Endodermal cell (in vitro differentiated cells): ENCODE results near the gene STK26. TPM values are rescaled to one million over a fixed set of nuclear protein-coding genes. Genes with fewer than 3 reads are reported as not detected.

Experiments used
- DNase-seq: peaks from one replicate; pipeline ENCODE4 v3.0.0-alpha.2; 2017
- H3K27ac ChIP-seq: 2 replicates; pipeline ENCODE4 v1.5.1; 2013; ENCODE audit warnings: mild to moderate bottlenecking, low read depth, low read length, moderate library complexity
- H3K27me3 ChIP-seq: 2 replicates; pipeline ENCODE4 v1.6.1; 2013; ENCODE audit warnings: mild to moderate bottlenecking, low read length, moderate library complexity; ENCODE audit not compliant: insufficient read depth, control insufficient read depth, poor library complexity, severe bottlenecking
- H3K36me3 ChIP-seq: 2 replicates; pipeline ENCODE4 v1.7.0; 2013; ENCODE audit warnings: mild to moderate bottlenecking, low read length, moderate library complexity; ENCODE audit not compliant: control insufficient read depth, insufficient read depth
- H3K4me1 ChIP-seq: one replicate; pipeline ENCODE4 v1.7.0; 2013; ENCODE audit warnings: low read length; ENCODE audit not compliant: control insufficient read depth, insufficient read depth
- H3K4me3 ChIP-seq: 2 replicates; pipeline ENCODE4 v1.5.1; 2013; ENCODE audit warnings: mild to moderate bottlenecking, low read length, moderate library complexity
- H3K9ac ChIP-seq: 2 replicates; pipeline ENCODE4 v1.6.1; 2013; ENCODE audit warnings: mild to moderate bottlenecking, low read length, moderate library complexity; ENCODE audit not compliant: poor library complexity, severe bottlenecking; ENCODE audit errors: extremely low read depth
- H3K9me3 ChIP-seq: 2 replicates; pipeline ENCODE4 v1.6.1; 2013; ENCODE audit warnings: mild to moderate bottlenecking, low read length, moderate library complexity; ENCODE audit not compliant: control insufficient read depth
- H3K27ac Mint-ChIP-seq: 2 replicates; pipeline ENCODE4 v1.8.0; 2020; ENCODE audit warnings: mixed read lengths
- H3K27me3 Mint-ChIP-seq: 2 replicates; pipeline ENCODE4 v1.8.0; 2021; ENCODE audit warnings: mild to moderate bottlenecking, mixed read lengths; ENCODE audit not compliant: insufficient read depth
- H3K36me3 Mint-ChIP-seq: 2 replicates; pipeline ENCODE4 v1.8.0; 2020; ENCODE audit warnings: low read depth, mixed read lengths
- H3K4me1 Mint-ChIP-seq: 2 replicates; pipeline ENCODE4 v1.8.0; 2020; ENCODE audit warnings: mixed read lengths
- H3K4me3 Mint-ChIP-seq: 2 replicates; pipeline ENCODE4 v1.8.0; 2020; ENCODE audit warnings: mild to moderate bottlenecking, moderate library complexity, mixed read lengths
- H3K9me3 Mint-ChIP-seq: 2 replicates; pipeline ENCODE4 v1.8.0; 2020; ENCODE audit warnings: mild to moderate bottlenecking, mixed read lengths
- CTCF ChIP-seq: fragments of 200-600 bp; sonication (generic); conservative IDR thresholded peaks from 2 replicates; pipeline ENCODE4 v1.5.0; 2021; ENCODE audit warnings: antibody characterized with exemption, mild to moderate bottlenecking
- WGBS, 2 experiments: methylation state at CpG; one replicate each; pipeline versions ENCODE4 v1.1.5 to v1.1.7; 2013; ENCODE audit warnings: missing lambda C conversion rate in 2 of 2, mixed read lengths in 1 of 2; ENCODE audit not compliant: insufficient coverage in 1 of 2, insufficient read length in 1 of 2; 5-methylcytosine and 5-hydroxymethylcytosine counted together
- total RNA-seq, 2 donors: library from RNA; stranded (reverse); fragmentation: NEBNext Ultra II Directional in 1 of 2; extraction: Animal tissue kit (Norgen Biotek cat#: 25700) in 1 of 2; gene quantifications; 2 replicates in 1 of 2; 3 replicates in 1 of 2; pipeline ENCODE4 v1.2.1, GENCODE V29; 2021

Gene STK26
- total RNA-seq, 2 donors from 2014 or later = 105 to 140 TPM

- TF ChIP-seq CTCF = no peak
- Mint-ChIP-seq H3K36me3 (peaks cover 36% of the 10 kb centered on the region), H3K27ac (no peak overlapping the region), H3K4me1 (peaks cover 9% of the 10 kb centered on the region), H3K27me3 (no peaks in the 10 kb centered on the region), H3K9me3 (no peaks in the 10 kb centered on the region), H3K4me3 (no peak overlapping the region)
- H3K9me3 ChIP-seq = no peaks in the 10 kb centered on the region
- no peak overlapping the region for H3K27ac ChIP-seq
- no peak overlapping the region for H3K4me3 ChIP-seq
- no peaks in the 10 kb centered on the region for H3K27me3 ChIP-seq
- DNase-seq = no peak
- H3K9ac ChIP-seq = no peak overlapping the region
- 88% methylated on average over 1 of the region's 2 CpGs; no CpG with 5 or more reads in 1 of the 2 experiments for WGBS, 2 experiments
- no peaks in the 10 kb centered on the region for H3K4me1 ChIP-seq
- H3K36me3 ChIP-seq = peaks cover 51% of the 10 kb centered on the region
Measured at GRCh38 chrX:132059973-132060540, 37.0 kb downstream of the STK26 start.

- peaks cover 35% of the 10 kb centered on the region for H3K36me3 Mint-ChIP-seq
- H3K4me3 Mint-ChIP-seq = no peak overlapping the region
- no peak for TF ChIP-seq CTCF
- peaks cover 61% of the 10 kb centered on the region for H3K36me3 ChIP-seq
- no peaks in the 10 kb centered on the region for H3K27me3 ChIP-seq
- no peaks in the 10 kb centered on the region for H3K27me3 Mint-ChIP-seq
- H3K9ac ChIP-seq = no peak overlapping the region
- DNase-seq = no peak
- WGBS, 2 experiments = 86% methylated on average over 1 of the region's 3 CpGs; no CpG with 5 or more reads in 1 of the 2 experiments
- H3K9me3 Mint-ChIP-seq = no peaks in the 10 kb centered on the region
- H3K27ac ChIP-seq = no peak overlapping the region
- peaks cover 17% of the 10 kb centered on the region for H3K4me1 Mint-ChIP-seq
- no peaks in the 10 kb centered on the region for H3K4me1 ChIP-seq
- H3K27ac Mint-ChIP-seq = no peak overlapping the region
- H3K9me3 ChIP-seq = no peaks in the 10 kb centered on the region
- H3K4me3 ChIP-seq = no peak overlapping the region
Measured at GRCh38 chrX:132063334-132063733, 40.2 kb downstream of the STK26 start.

GRCh38 chrX:132063862-132064261 is 40.8 kb downstream of the STK26 start:
- H3K36me3 ChIP-seq = peaks cover 65% of the 10 kb centered on the region
- H3K9me3 ChIP-seq = no peaks in the 10 kb centered on the region
- H3K4me1 ChIP-seq = no peaks in the 10 kb centered on the region
- peaks cover 40% of the 10 kb centered on the region for H3K36me3 Mint-ChIP-seq
- no peaks in the 10 kb centered on the region for H3K9me3 Mint-ChIP-seq
- no peak overlapping the region for H3K9ac ChIP-seq
- DNase-seq = no peak
- TF ChIP-seq CTCF = peak; percentile 54
- H3K27ac ChIP-seq = no peak overlapping the region
- H3K27me3 Mint-ChIP-seq = no peaks in the 10 kb centered on the region
- 79 to 94% methylated on average over 2 to 4 of the region's 4 CpGs for WGBS, 2 experiments
- H3K27me3 ChIP-seq = no peaks in the 10 kb centered on the region
- no peak overlapping the region for H3K4me3 ChIP-seq
- H3K4me3 Mint-ChIP-seq = no peak overlapping the region
- H3K27ac Mint-ChIP-seq = no peak overlapping the region
- H3K4me1 Mint-ChIP-seq = peaks cover 17% of the 10 kb centered on the region
